HG03354 (cell line): ENCODE measurements around the gene ARX.
A peak's percentile ranks its signal among the peaks of the same experiment; 100 is the strongest.

Experiments used
- ATAC-seq: cut with Tn5 transposase; IDR thresholded peaks from one replicate; pipeline ENCODE4 v1.9.1; 2021; ENCODE audit warnings: mild to moderate bottlenecking; ENCODE audit not compliant: unreplicated experiment, poor library complexity, severe bottlenecking

ARX gene

DNA sequence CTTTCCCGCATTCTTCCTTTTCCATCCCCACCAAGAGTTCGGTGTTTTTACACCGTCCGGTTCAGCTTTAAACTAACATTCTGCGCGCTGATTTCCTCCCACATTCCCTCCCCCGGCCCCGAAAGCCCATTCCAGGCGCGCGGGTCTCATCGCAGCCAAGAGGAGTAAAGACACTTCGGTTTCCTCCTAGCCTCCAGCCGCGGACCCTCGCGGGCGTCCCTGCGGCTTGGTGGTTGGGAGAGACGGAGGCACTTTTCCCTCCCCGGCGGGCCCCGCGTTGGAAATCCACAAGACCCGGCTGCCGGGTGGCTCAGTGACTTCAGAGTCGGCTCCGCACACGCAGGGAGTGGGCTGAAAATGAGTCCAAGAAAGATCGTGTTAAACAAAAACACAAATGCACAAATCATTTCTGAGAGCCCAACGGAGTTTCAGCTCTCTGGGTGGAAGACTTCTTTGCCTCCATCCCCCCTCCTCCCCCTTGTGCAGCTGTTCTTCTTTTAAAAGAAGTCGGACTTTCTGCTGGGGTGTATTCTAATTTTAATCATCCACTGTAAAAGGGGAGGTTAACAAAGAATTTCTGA is 2.0 kb upstream of the ARX start:
- no peak for ATAC-seq

DNA sequence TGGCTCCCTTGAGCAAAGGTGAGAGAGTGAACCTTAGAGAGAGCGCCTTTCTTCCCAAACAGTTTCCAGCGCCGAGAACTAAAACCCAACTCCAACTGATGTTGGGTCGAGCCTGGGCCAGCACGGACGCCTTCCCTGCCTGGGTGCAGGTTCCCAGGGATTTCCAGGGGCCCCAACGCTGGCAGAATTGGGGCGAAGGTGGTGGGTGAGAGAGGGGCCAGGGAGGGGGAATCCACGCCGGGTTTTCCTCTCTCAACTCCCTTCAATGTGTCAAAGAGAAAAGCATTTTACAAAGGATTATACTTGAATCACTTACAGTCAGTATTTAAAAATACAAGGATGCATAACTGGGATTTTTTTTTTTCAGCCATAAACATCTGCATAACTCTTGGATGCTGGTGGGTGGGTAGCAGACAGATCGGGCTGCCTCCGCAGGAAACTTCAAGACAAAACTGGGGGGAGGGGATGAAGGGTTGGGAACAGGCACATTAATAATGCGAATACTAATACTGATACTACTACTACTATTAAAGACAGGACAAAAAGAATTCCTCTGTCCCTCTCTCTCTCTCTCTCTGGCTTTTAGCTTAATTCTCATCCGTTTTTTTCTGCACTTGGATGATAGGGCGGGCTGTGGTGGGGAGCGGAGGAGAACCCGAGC is 1.3 kb upstream of the ARX start:
- no peak for ATAC-seq

DNA sequence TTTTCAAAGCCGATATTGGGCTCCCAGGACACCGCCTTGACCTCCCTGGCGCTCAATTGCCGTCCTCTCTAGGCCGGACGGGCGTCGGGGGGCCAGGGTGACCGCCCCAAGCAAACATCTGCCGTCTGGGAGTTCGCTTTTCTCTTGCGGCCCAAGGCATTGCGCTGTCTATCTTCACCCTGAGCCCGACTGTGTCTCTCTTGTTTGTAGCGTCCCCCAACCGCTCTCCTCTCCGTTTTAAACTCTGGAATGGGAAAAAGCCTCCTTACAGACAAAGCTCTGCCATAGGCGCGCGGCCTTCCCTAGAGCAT is 551 bp upstream of the ARX start:
- no peak for ATAC-seq

DNA sequence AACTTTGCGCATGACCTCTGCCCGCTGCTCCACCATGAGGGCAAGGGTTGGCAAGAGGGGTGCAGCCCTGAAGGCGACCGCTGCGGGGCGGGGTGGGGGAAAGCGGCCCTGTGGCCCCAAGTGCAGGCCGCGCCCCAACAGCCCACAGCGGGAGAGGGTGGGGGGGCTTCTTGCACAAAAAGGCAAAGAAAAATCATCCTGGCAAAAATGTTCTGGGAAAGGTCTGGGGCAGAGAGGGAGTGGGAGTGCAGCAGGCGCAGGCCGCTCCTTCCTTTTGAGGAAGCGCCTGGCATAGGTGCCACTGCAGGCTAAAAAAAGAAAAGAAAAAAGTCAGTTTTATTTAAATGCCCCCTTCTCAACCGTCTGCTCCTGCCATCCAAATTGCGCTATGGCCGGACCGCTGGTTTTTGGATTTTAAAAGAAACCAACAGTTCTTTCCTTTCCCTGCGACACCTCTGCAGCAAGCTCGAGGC is 1.4 kb downstream of the ARX start:
- no peak for ATAC-seq

DNA sequence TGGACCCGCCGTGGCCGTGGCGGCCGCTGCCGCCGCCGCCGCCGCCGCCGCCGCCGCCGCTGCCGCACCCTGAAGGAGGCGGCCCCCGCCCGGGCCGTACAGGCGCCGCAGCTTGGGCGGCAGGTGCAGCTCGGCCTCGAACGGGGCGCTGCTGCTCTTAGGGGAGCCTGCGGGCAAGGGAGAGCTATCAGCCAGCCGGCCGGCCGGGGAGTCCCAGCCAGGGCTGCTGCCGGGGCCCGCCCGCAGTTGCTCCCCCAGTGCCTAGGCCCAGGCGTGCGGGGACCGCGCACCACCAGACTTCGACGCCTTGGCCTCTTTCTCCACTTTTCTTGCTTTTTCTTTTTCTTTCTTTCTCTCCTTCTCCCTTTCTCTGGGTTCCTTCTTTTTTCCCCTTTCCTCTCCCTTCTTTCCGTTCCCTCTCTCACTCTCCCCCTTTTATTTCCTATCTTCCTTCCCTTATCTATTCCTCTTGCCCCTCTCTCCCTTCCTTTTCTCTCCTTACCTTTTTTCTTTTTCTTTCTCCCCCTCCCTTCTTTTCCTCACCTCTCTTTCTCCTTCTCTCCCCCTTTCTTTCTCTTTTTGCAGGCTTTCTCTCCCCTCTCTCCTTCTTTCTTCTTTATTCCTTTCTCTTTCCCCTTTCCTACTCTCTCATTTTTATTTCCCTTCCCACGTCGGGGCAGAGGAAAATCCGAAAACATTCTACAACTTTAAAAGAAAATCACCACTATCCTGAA is 2.0 kb downstream of the ARX start:
- peak; percentile 44 for ATAC-seq

DNA sequence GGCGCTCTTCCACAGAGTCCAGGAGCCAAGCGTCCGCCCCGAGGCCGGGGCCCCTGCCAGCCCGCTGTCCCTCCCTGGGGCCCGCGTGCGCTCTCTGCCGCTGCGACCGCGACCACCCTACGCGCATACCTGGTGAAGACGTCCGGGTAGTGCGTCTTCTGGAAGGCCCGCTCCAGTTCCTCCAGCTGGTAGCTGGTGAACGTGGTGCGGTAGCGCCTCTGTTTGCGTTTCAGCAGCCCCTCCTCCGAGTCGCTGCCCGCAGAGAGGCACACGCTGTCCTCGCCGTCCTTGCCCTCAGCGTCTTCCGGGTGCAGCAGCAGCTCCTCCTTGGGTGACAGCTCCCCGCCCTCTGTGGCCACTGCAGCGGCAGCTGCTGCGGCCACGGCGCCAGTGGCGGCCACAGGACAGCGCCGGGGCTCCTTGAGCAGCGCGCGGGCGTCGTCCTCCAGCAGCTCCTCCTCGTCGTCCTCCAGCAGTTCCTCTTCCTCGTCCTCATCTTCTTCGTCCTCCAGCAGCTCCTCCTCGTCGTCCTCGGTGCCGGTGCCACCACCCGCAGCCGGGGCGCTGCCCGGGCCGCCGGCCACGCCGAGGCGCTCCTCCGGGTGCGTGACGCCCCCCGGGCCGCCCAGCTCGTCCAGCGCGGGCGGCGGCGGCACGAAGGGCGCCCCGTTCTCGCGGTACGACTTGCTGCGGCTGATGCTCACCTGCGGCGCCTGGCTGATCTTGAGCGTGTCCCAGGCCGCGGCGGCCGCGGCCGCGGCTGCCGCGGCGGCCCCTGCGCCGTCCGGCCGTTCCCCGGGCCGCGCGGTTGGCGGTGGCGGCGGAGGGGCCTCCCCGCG is 2.8 kb downstream of the ARX start:
- no peak for ATAC-seq

DNA sequence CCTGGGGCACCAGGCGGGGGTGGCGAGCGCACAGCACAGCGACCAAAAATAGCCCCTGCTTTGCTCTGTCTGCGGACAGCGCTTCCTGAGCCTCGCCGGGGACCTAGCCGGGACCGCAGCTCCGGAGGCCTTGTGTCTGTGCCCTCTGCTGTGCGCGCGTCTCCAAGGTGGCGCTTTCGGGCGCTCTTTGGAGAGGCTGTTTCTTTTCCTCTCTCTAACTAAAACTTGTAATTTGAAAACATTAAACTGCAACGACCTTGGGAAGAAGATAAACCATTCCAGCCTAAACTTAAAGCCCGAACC is 3.4 kb downstream of the ARX start:
- ATAC-seq: no peak

DNA sequence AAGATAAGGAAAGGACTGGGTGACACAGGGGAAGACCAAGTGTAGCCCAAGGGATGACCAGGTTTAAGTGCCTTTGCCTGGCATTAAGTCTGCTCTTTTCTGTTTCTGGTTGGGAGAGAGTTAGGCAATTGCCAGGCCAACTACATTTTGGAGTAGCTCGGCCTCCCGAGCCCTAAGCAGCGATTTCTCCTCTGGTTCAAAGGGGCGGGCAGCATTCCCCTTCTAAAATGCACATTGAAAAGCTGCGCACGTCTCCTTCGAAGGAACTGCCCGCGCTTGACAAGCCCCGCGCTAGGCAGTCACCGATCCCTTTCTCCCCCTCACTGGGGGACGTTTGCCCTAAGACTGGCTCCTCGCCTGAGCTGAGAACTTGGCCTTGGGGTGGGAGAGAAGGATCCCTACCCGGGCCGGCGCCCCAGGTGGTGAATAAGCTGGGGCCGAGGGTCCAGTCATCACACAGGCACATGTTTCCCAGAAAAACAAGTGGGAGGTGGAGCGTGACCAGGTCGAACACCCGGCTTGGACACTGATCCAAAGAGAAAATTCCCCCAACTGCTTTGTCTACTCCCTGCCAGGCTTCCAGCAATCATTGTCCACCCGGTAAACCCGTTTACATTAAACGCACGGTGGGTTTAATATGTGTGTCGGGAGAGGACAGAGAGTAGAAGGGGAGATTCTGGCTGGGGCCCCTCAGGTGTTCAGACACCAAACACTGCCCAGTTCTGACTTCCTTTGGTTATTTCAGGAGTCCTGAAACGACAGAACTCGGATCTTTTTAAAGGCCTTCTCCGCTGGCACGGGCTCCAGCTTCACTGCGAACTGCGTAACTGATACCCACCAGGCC is 4.0 kb downstream of the ARX start:
- no peak for ATAC-seq

DNA sequence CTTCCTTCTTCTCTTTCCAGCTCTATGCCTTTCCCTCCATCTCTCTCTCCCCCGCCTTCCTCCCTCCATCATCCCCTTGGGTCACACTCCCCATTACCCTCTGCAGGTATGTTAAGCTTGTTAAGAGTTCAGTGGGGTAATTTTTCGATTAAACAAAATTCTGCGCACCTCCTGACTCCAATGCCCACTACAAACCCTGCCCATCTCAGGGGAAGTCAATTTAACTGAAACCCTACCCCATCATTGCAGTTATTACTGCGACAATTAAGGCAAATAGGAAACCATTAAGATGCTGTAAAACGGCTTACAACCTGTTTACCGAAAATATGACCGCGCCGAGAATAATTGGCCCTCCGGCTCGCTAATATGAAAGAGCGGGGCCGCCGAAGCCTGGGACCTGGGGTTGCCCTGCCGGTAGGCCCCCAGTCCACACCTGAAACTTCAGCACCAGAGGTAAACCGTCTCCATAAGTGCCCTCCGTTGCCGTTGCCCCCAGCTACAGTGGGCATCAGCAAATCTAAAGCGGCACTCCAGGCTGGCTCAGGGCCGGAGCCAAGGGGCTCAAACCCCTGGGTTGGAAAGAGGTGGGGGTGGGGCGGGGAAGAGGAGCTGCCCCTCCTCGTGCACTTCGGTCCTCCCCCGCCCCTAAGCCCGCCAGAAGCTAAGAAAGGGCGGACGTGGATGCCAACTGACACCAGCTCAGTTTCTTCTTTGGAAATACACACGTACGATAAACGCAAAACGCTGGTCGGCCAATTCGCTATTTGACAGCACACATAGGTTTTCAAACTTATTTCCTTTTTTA is 4.8 kb downstream of the ARX start:
- ATAC-seq: no peak

DNA sequence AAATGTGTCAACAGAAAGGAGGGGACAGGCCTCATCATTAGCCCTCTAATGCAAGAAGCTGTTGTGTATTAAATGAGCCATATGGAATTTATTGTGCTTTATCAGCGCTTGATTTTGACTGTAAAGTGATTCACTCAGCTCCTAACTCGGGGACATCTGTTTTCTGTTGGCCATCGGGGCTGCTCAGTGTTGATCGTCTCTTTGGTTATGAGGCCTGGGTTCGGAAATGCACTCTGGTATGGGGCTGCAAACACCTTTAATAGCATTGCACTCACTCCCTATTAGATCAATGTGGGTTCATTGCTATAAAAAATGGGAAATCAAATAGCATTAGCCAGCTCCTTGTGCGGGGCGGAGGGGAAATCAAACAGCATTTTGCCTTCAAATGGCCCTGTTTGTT is 6.4 kb downstream of the ARX start:
- ATAC-seq: no peak

DNA sequence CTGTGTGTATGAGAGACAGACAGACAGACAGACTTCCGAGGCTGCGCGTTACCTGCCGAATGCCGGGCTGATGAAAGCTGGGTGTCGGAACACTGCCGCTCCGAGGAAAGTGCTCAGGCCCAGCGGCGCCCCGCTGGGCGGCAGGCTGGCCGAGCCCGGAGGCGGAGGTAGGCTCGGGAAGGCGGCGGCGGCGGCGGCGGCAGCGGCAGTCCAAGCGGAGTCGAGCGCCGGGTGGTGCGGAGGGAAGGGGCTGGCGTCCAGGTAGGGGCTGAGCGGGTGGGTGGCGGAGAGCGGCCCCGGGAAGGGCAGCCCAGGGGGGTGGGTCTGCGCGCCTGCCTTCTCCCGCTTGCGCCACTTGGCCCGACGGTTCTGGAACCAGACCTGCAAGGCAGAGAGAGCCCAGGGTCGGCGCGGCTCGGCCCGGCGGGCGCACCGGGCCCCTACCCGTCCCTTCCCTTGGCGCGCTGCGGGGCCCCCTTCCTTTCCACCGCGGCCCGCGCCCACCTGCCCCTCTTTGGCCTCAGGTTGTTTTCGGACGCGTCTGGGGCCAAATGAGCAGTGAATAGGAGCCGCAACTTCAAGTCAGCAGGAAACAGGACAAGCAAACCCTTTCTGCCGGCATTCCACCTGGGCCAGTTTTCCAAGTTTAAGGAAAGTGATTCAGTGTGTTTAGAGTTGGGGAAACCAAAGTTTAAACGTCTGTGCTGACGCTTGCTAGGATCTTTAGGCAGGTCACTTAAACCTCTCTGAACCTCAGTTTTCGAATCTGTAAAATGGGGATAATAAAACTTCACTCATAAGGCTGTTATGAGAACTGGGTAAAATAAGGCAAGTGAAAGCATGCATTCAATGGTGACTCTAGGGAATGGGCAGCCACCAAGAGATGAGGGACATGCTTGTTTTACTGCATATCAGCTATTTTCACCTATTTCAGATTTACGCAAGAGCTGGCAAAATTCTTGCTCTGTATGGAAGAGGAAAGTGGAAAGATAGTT is 8.4 kb downstream of the ARX start:
- ATAC-seq: no peak

DNA sequence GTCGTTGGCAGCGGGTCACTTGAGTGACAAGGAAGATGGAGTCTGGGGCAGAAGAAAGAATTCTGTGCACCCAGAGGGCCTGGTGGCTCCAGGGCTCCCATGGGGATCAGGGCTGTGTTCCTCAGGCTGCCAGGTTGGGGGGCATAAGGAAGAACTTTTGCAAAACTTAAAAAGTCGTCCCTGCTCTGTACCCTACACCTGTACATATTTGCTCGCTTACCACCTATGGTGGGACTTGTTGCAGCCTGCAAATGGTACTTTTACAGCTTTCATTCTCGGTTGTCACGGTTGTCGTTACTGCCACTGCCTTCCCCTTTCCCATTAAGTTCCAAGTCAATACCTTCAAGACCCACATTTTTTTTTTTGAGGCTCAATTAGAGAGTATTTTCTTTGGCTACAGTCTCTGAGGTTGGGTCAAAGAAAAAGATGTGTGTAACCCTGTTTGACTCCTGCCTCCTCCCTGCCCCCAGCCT is 9.1 kb downstream of the ARX start:
- ATAC-seq: no peak

DNA sequence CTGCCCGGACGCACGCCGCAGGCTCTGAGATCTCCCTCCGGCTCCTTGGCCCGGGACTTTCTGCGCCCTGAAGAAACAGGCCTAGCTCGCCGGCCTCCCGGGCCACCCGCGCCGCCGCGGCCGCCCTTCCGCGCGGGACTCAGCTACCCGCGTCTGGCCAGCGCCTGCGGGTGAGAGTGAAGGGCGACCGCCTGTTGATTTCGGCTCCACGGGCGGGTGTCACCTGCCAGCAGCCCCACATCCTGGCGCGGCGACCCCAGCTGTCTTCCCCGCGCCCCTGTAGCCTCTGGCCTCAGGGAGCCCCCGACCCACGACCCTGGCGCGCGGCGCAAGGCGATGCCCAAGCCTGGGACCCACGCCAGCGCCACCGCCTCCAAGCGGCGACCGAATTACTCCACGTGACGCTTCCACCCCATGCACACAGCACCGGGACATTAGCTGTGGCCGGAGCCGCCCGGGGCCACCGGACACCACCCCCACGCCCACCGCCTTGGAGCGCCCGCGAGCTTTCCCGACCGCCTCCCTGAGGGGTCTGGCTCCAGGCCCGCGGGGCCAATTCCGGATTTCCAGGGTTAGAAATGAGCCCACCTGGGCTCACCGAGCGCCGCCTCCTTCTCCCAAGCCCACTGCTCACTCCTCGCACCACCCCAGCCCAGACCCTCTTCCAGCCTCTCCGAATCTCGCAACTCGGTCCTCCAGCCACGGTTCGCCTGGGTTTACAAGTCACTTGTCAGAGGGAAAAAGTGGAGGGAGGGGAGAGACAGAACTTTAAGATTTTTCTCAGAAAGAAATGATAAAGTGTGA is 10.2 kb downstream of the ARX start:
- no peak for ATAC-seq

DNA sequence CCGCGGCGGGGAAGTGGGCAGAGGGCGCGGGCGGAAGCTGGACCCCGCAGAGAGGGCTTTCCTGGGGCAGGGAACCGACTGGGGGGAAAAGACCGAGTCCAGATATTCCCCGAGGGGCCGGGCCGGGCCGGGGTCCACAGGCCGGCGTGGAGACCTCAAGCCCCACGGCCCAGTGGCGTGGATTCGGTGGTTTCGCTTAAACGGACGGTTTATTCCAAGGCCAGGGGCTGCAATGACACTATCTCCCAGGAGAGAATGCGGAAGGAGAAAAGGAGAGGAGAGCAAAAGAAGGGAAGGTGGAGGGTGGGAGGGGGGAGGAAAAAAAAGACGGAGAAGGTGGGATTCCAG is 10.8 kb downstream of the ARX start:
- no peak for ATAC-seq

DNA sequence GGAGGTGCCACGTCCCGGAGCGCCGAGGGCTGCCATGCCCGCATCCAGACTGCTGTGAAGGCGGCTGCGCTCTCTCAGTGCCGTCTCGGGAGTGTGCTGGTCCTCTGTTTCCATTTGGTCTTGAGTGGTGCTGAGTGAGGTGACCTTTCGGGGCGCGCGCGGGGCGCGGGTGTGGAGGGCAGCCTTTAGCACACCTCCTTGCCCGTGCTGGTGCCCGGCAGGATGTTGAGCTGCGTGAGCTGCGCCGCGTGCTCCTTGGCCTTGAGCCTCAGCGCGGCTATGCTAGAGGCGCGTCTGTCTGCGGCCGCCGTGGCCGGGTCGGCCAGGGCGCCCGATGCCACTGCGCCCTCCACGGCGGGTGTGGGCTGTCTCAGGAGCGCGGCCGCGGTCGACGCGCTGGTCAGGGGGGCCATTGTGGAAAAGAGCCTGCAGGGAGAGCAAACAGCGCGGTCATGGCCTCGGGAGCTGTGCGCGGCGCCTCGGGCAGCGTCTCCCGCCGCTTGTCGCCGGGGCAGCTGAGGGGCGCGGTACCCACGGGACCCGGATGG is 11.2 kb downstream of the ARX start:
- ATAC-seq: no peak

DNA sequence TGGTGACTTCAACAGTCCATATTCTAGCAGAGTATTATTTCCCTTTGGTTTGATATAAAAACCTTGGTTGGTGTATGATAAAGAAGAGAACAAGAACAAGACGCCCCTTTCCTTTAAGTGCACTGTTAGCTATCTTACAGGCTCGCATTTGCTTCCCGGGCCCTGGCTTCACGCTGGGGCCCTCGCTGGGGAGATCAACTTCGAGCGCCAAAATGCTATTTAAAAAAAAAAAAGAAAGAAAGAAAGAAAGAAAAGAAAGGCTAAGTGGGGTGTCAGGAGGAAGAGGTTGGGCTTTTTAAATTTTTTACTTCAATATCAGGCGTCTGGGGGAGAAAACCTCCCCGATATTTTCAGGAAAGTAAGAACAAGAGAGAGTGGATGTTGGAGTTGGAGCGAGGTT is 11.7 kb downstream of the ARX start:
- no peak for ATAC-seq
